Mesothelial cell of epicardium (in vitro differentiated cells): ENCODE results near the gene OOSP4B. TPM values are rescaled to one million over a fixed set of nuclear protein-coding genes. Genes with fewer than 3 reads are reported as not detected.

Experiments
- DNase-seq, 2 experiments: peaks; one replicate each; pipeline ENCODE4 v3.0.0; 2021; ENCODE audit warnings: low spot score in 2 of 2; ENCODE audit not compliant: unreplicated experiment in 2 of 2
- H3K27ac Mint-ChIP-seq: 2 replicates; pipeline ENCODE4 v1.8.0; 2021; ENCODE audit warnings: mixed read lengths
- H3K27me3 Mint-ChIP-seq: 2 replicates; pipeline ENCODE4 v1.8.0; 2021; ENCODE audit warnings: low read depth, mixed read lengths
- H3K36me3 Mint-ChIP-seq: 2 replicates; pipeline ENCODE4 v1.8.0; 2021; ENCODE audit warnings: mixed read lengths
- H3K4me1 Mint-ChIP-seq: 2 replicates; pipeline ENCODE4 v1.8.0; 2021; ENCODE audit warnings: mixed read lengths
- H3K4me3 Mint-ChIP-seq: 2 replicates; pipeline ENCODE4 v1.8.0; 2021; ENCODE audit warnings: mild to moderate bottlenecking, moderate library complexity, mixed read lengths
- H3K9me3 Mint-ChIP-seq: 2 replicates; pipeline ENCODE4 v1.8.0; 2021; ENCODE audit warnings: mixed read lengths
- total RNA-seq: library from RNA; stranded (reverse); gene quantifications from 3 replicates; pipeline ENCODE4 v1.2.1, GENCODE V29; 2021
- TF ChIP-seq, protein P1 (sequence below): fragments of 200-600 bp; sonication (generic); IDR thresholded peaks from one replicate; pipeline ENCODE4 v1.5.0; 2021; ENCODE audit warnings: antibody characterized with exemption; ENCODE audit not compliant: unreplicated experiment

OOSP4B gene
- total RNA-seq, 1 donor from 2014 or later = not detected

DNA sequence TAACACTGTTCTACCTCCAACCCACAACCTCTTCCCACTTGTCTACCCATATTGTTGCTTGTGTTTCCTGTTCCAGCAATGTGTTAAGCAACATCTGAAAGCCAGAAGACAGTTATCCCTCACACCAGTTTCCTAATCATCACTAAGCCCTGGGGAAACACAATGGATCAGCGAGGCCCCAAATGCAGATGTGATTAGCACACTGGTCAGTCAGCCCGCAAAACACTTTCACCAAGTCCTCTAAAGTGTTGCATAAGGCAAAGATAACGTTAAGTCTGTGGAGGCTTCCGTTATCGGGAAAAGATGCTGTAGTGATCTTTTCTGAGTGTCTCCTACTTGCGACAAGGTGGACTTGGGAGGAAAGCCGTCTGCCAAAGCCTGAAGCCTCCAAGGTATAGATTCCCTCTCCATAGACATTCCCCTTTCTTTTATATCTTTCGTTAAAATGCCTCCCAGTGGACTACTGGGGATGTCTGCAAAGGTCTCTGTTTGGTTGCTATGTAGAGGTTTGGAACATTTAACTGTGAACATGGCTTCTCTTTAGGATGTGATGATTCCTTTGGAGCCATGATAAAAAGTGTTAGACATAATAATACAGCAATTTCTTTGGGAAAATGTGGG lies 39.5 kb downstream of the OOSP4B start, which contains the start of gene MS4A3:
Gene MS4A3 (plus strand): TSS at position 317 of the 621 bp plus-strand sequence. CDS start 4,496 bp downstream, outside the sequence.
- Mint-ChIP-seq H3K27ac (no peak within 1 kb of the TSS), H3K27me3 (peaks cover 13% of the 10 kb centered on the region), H3K9me3 (peaks cover 3% of the 10 kb centered on the region), H3K36me3 (no peaks in the 10 kb centered on the region), H3K4me3 (no peak within 1 kb of the TSS), H3K4me1 (no peaks in the 10 kb centered on the region)
- TF ChIP-seq, protein P1, sequence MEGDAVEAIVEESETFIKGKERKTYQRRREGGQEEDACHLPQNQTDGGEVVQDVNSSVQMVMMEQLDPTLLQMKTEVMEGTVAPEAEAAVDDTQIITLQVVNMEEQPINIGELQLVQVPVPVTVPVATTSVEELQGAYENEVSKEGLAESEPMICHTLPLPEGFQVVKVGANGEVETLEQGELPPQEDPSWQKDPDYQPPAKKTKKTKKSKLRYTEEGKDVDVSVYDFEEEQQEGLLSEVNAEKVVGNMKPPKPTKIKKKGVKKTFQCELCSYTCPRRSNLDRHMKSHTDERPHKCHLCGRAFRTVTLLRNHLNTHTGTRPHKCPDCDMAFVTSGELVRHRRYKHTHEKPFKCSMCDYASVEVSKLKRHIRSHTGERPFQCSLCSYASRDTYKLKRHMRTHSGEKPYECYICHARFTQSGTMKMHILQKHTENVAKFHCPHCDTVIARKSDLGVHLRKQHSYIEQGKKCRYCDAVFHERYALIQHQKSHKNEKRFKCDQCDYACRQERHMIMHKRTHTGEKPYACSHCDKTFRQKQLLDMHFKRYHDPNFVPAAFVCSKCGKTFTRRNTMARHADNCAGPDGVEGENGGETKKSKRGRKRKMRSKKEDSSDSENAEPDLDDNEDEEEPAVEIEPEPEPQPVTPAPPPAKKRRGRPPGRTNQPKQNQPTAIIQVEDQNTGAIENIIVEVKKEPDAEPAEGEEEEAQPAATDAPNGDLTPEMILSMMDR = no peak
- DNase-seq = no peak

DNA sequence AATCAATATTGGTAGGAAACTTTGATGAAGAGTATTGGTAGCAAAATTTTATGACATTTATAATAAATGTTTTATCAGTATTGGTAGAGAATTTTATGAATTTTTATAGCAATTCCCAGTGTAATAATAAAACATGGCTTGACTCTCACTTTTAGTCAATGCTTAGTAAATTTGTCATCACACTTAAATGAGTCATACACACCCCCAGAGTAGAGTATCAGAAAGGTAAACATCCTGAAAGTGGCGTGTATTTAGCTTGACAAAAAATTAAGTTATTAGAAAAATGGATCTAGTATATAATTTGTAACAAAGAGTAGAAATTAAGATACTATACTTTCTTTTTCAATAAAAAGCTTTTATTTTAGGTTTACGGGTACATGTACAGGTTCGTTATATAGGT lies 42.1 kb downstream of the OOSP4B start:
- Mint-ChIP-seq H3K9me3 (peaks cover 3% of the 10 kb centered on the region), H3K36me3 (no peaks in the 10 kb centered on the region), H3K27me3 (peaks cover 20% of the 10 kb centered on the region), H3K4me3 (no peak overlapping the region), H3K27ac (no peak overlapping the region), H3K4me1 (no peaks in the 10 kb centered on the region)
- TF ChIP-seq, protein P1 = no peak
- no peak for DNase-seq

DNA sequence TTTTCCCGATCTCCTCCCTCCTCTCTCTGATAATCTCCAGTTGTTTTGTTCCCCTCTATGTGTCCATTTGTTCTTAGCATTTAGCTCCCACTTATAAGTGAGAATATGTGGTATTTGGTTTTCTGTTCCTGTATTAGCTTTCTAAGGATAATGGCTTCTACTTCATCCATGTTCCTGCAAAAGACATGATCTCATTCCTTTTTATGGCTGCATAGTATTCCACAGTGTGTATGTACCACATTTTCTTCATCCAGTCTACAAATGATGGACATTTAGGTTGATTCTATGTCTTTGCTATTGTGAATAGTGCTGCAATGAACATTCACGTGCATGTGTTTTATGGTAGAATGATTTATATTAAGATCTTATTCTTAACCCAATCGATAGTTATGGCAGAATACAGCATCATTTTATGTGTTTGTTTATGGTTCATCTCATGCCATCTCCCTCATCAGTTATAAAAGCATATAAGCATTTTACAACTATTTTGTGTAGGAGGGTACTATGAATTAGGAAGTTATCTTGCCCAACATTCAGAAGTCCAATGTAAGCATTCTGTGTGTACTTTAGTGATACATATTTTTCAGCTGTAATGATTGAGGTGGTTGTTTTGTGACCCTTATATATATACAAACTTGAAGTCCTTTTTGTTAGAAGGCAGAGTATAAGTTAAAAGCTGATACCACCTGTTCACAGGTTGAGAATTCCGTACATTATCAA lies 42.7 kb downstream of the OOSP4B start:
- Mint-ChIP-seq H3K4me3 (no peak overlapping the region), H3K27me3 (peaks cover 20% of the 10 kb centered on the region), H3K36me3 (no peaks in the 10 kb centered on the region), H3K4me1 (no peaks in the 10 kb centered on the region), H3K9me3 (peaks cover 3% of the 10 kb centered on the region), H3K27ac (no peak overlapping the region)
- TF ChIP-seq, protein P1 = no peak
- no peak for DNase-seq

DNA sequence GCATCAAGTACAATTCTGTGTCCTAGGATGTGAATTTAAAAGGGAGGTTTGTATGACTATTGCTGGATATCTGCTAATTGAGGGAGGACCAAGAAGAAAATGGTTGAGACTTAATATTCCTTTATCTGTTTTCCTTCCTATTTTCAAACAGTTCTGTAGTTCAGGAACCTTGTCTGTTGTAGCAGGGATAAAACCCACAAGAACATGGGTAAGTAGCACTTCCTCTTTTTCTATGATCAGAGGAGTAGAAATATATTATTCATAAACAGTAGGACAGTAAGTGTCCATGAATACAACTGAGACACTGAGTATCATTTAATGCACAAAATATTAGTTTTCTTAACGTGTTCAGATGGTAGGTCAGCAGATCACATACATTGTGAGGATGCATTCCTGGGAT lies 47.1 kb downstream of the OOSP4B start:
- no peaks in the 10 kb centered on the region for H3K4me1 Mint-ChIP-seq
- H3K36me3 Mint-ChIP-seq = no peaks in the 10 kb centered on the region
- no peak overlapping the region for H3K27ac Mint-ChIP-seq
- DNase-seq = no peak
- peaks cover 7% of the 10 kb centered on the region for H3K27me3 Mint-ChIP-seq
- peaks cover 3% of the 10 kb centered on the region for H3K9me3 Mint-ChIP-seq
- no peak overlapping the region for H3K4me3 Mint-ChIP-seq
- TF ChIP-seq, protein P1 = no peak

DNA sequence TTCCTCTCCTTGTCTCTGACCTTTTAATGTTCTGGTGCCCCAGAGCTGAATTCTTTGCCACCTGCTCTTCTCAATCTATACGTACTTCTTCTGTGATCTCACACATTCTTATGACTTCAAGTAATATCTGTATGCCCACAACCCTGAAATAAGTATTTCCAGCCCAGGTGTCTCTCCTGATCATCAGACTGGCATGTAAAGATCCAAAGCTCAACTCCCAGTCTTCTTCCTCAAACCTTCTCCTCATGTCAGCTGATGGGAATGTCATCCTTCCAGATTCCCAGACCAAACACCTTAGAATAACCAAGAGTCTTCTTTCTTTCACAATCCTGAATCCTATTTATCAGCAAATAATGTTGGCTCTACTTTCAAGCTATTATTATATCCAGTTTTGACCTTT lies 48.8 kb downstream of the OOSP4B start:
- Mint-ChIP-seq H3K27me3 (peaks cover 7% of the 10 kb centered on the region), H3K4me1 (no peaks in the 10 kb centered on the region), H3K4me3 (no peak overlapping the region), H3K9me3 (no peaks in the 10 kb centered on the region), H3K36me3 (no peaks in the 10 kb centered on the region), H3K27ac (no peak overlapping the region)
- no peak for DNase-seq
- TF ChIP-seq, protein P1 = no peak
